WTC11 (cell line): Measurements from ENCODE around the gene CCDC50. TPM values are rescaled to one million over a fixed set of nuclear protein-coding genes. Genes with fewer than 3 reads are reported as not detected.

Source experiments
- ATAC-seq: fragments of 200-7000 bp; cut with Tn5 transposase; 2 replicates; pipeline ENCODE4 v1.10.0; 2021; ENCODE audit warnings: mild to moderate bottlenecking, moderate library complexity
- CTCF ChIA-PET: fragments of 300-600 bp; sonication (Branson Sonifier 250); formaldehyde crosslinking; loops from one replicate; lab custom pipeline; 2021; ENCODE audit warnings: antibody characterized with exemption; lab: Charles Lee
- POLR2A ChIA-PET: fragments of 350-600 bp; sonication (Branson Sonifier 250); formaldehyde crosslinking; loops from one replicate; lab custom pipeline; 2021; ENCODE audit warnings: antibody characterized with exemption; lab: Charles Lee
- DNase-seq: peaks from one replicate; pipeline ENCODE4 v3.0.0; 2021; ENCODE audit warnings: low spot score
- H3K27ac Mint-ChIP-seq: 2 replicates; pipeline ENCODE4 v1.8.0; 2021; ENCODE audit warnings: mixed read lengths
- H3K27me3 Mint-ChIP-seq: 2 replicates; pipeline ENCODE4 v1.8.0; 2021; ENCODE audit warnings: low read depth, mild to moderate bottlenecking, moderate library complexity, mixed read lengths
- H3K36me3 Mint-ChIP-seq: 2 replicates; pipeline ENCODE4 v1.8.0; 2021; ENCODE audit warnings: mixed read lengths
- H3K4me1 Mint-ChIP-seq: 2 replicates; pipeline ENCODE4 v1.8.0; 2022; ENCODE audit warnings: mixed read lengths
- H3K4me3 Mint-ChIP-seq: 2 replicates; pipeline ENCODE4 v1.8.0; 2021; ENCODE audit warnings: mild to moderate bottlenecking, moderate library complexity, mixed read lengths
- H3K9me3 Mint-ChIP-seq: 2 replicates; pipeline ENCODE4 v1.8.0; 2021; ENCODE audit warnings: mixed read lengths
- ATF2 ChIP-seq: sonication (generic); formaldehyde crosslinking; IDR thresholded peaks from 2 replicates; pipeline ENCODE4 v1.8.1; 2022; ENCODE audit warnings: low read depth, missing genetic modification reagents, borderline replicate concordance
- CTCF ChIP-seq: fragments of 200-600 bp; IDR thresholded peaks from 2 replicates; pipeline ENCODE4 v1.8.0; 2022; ENCODE audit warnings: antibody characterized with exemption
- E2F1 ChIP-seq: sonication (generic); formaldehyde crosslinking; IDR thresholded peaks from 2 replicates; pipeline ENCODE4 v1.8.0; 2022; ENCODE audit warnings: mild to moderate bottlenecking, missing genetic modification reagents
- E2F5 ChIP-seq: sonication (generic); formaldehyde crosslinking; IDR thresholded peaks from 2 replicates; pipeline ENCODE4 v1.8.1; 2022; ENCODE audit warnings: mild to moderate bottlenecking, moderate library complexity, missing genetic modification reagents
- ETV6 ChIP-seq: sonication (generic); formaldehyde crosslinking; IDR thresholded peaks from 2 replicates; pipeline ENCODE4 v1.8.1; 2022; ENCODE audit warnings: mild to moderate bottlenecking, missing genetic modification reagents
- GRHL2 ChIP-seq: fragments of 250-450 bp; sonication (Bioruptor Pico); IDR thresholded peaks from 2 replicates; pipeline ENCODE4 v1.8.0; 2022; ENCODE audit warnings: mild to moderate bottlenecking, moderate library complexity; ENCODE audit not compliant: insufficient replicate concordance, severe bottlenecking
- IRF2 ChIP-seq: sonication (generic); formaldehyde crosslinking; IDR thresholded peaks from 2 replicates; pipeline ENCODE4 v1.8.0; 2022; ENCODE audit warnings: low read depth, missing genetic modification reagents, borderline replicate concordance
- JAZF1 ChIP-seq: fragments of 250-450 bp; sonication (Bioruptor Pico); IDR thresholded peaks from 2 replicates; pipeline ENCODE4 v1.9.0; 2021; ENCODE audit warnings: moderate library complexity, mild to moderate bottlenecking, inconsistent platforms
- KAT7 ChIP-seq: sonication (generic); formaldehyde crosslinking; IDR thresholded peaks from 2 replicates; pipeline ENCODE4 v1.8.1; 2023; ENCODE audit warnings: missing genetic modification reagents, mild to moderate bottlenecking, borderline replicate concordance
- MAX ChIP-seq: sonication (generic); formaldehyde crosslinking; IDR thresholded peaks from 2 replicates; pipeline ENCODE4 v1.8.0; 2022; ENCODE audit warnings: mild to moderate bottlenecking, missing genetic modification reagents
- NFATC4 ChIP-seq: fragments of 250-450 bp; sonication (Bioruptor Pico); IDR thresholded peaks from 2 replicates; pipeline ENCODE4 v1.9.0; 2021; ENCODE audit warnings: mild to moderate bottlenecking
- PRDM15 ChIP-seq: sonication (generic); formaldehyde crosslinking; IDR thresholded peaks from 2 replicates; pipeline ENCODE4 v1.8.0; 2022; ENCODE audit warnings: missing genetic modification reagents
- PREB ChIP-seq: sonication (generic); formaldehyde crosslinking; IDR thresholded peaks from 2 replicates; pipeline ENCODE4 v1.8.1; 2022; ENCODE audit warnings: mild to moderate bottlenecking, missing genetic modification reagents, moderate library complexity, borderline replicate concordance
- SMAD3 ChIP-seq: sonication (generic); formaldehyde crosslinking; IDR thresholded peaks from 2 replicates; pipeline ENCODE4 v1.8.0; 2022; ENCODE audit warnings: missing genetic modification reagents, mild to moderate bottlenecking, borderline replicate concordance
- SOX15 ChIP-seq: fragments of 250-450 bp; sonication (Bioruptor Pico); IDR thresholded peaks from 2 replicates; pipeline ENCODE4 v1.9.0; 2021; ENCODE audit warnings: mild to moderate bottlenecking
- TP53 ChIP-seq: sonication (generic); formaldehyde crosslinking; IDR thresholded peaks from 2 replicates; pipeline ENCODE4 v1.8.1; 2023; ENCODE audit warnings: mild to moderate bottlenecking, missing genetic modification reagents
- ZNF512 ChIP-seq: sonication (generic); formaldehyde crosslinking; IDR thresholded peaks from 2 replicates; pipeline ENCODE4 v1.8.1; 2022; ENCODE audit warnings: missing genetic modification reagents, borderline replicate concordance
- ZNF532 ChIP-seq: fragments of 250-450 bp; sonication (Bioruptor Pico); IDR thresholded peaks from 2 replicates; pipeline ENCODE4 v1.9.0; 2021; ENCODE audit warnings: mild to moderate bottlenecking, borderline replicate concordance
- total RNA-seq: library from RNA; stranded (reverse); gene quantifications from 3 replicates; pipeline ENCODE4 v1.2.3, GENCODE V29; 2021

Gene CCDC50
- total RNA-seq, 1 experiment from 2014 or later, result 33.1 TPM

GRCh38 chr3:191415566-191415965 is 86.4 kb downstream of the CCDC50 start:
- ChIA-PET CTCF (interaction anchor here (1.7 to 2.5 kb wide), 2 partner anchors 279 to 394 kb away, joined by 4 to 8 read pairs; no protein-coding TSS in a partner anchor), POLR2A (no interaction called here)
- Mint-ChIP-seq H3K36me3 (peaks cover 9% of the 10 kb centered on the region), H3K27ac (no peak overlapping the region), H3K4me3 (no peak overlapping the region), H3K27me3 (no peaks in the 10 kb centered on the region), H3K9me3 (peaks cover 10% of the 10 kb centered on the region), H3K4me1 (peaks cover 13% of the 10 kb centered on the region)
- DNase-seq (no peak), ATAC-seq (no peak)
- no peak for TF ChIP-seq ATF2 (CRISPR knock-in tag)
- no peak for TF ChIP-seq NFATC4 (CRISPR knock-in tag)
- no peak for TF ChIP-seq ZNF512
- no peak for TF ChIP-seq E2F1
- no peak for TF ChIP-seq SOX15 (CRISPR knock-in tag)
- no peak for TF ChIP-seq TP53
- TF ChIP-seq SMAD3 (CRISPR knock-in tag), result no peak
- no peak for TF ChIP-seq KAT7 (CRISPR knock-in tag)
- TF ChIP-seq ETV6 (CRISPR knock-in tag), result no peak
- no peak for TF ChIP-seq PRDM15 (CRISPR knock-in tag)
- no peak for TF ChIP-seq JAZF1 (CRISPR knock-in tag)
- no peak for TF ChIP-seq PREB
- no peak for TF ChIP-seq IRF2 (CRISPR knock-in tag)
- no peak for TF ChIP-seq GRHL2 (CRISPR knock-in tag)
- TF ChIP-seq E2F5 (CRISPR knock-in tag), result no peak
- no peak for TF ChIP-seq MAX

GRCh38 chr3:191417457-191417729 is 88.2 kb downstream of the CCDC50 start:
- Mint-ChIP-seq H3K27me3 (no peaks in the 10 kb centered on the region), H3K27ac (no peak overlapping the region), H3K4me3 (no peak overlapping the region), H3K4me1 (peaks cover 13% of the 10 kb centered on the region), H3K9me3 (no peaks in the 10 kb centered on the region; the same call in 1 of the 2 replicates), H3K36me3 (no peaks in the 10 kb centered on the region)
- peak; percentile 30 for ATAC-seq
- ChIA-PET POLR2A (no interaction called here), CTCF (no interaction called here)
- DNase-seq, result no peak
- no peak for TF ChIP-seq CTCF
- TF ChIP-seq ZNF532, result no peak
